ENCODE data around the gene S100A9. TPM values are rescaled to one million over a fixed set of nuclear protein-coding genes. Genes with fewer than 3 reads are reported as not detected.

S100A9 gene
- total and polyA plus RNA-seq, 4 donors = 35.0 to 603 (median 158) TPM

DNA sequence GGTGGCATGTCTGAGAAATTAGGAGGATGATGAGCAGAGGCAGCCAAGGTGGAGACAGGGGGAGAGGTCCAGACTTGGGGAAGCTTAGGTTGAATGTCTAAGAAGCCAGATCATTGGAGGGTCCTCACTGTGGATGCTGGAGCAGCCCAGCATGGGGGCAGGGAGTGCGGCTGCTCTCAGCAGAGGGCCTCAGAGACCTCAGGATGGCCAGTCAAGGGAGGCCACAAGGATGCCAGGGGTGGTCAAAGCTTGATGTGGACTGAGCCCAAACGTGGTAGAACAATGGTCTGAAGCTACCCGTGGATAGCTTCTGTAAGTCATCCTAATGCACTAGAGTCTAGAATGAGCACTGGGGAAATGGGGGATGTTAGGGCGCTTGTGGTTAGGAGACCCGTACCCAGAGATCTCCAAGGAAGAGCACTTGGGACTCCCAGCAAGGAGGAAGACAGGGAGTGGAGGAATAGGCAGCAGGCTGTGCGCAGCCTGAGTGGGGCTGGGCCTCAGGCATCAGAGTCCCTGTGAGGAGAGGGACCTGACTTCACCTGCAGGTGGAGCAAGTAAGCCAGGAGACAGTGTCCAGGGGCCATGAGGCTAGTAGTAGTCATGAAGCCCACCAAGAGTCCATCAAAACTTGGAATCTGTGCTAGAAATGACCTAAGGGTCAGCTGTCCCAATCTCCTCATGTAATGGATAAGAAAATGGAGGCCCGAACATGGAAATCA, 4.3 kb upstream of the S100A9 start:
- peaks cover 0 to 12% (median 2%) of the 10 kb centered on the region in 4 donors for H3K27me3 ChIP-seq (ENCODE audit: control insufficient read depth in 4 of 4, insufficient read depth in 4 of 4, low read length in 3 of 4)
- no peaks in the 10 kb centered on the region for H3K9me3 ChIP-seq (ENCODE audit: control insufficient read depth in 4 of 4, low read length in 3 of 4)
- peak; percentile 30 for DNase-seq (ENCODE audit: low spot score)
- H3K36me3 ChIP-seq (ENCODE audit: control insufficient read depth in 4 of 4, insufficient read depth in 3 of 4, low read depth in 1 of 4, low read length in 3 of 4) = no peaks in the 10 kb centered on the region
- H3K4me1 ChIP-seq (ENCODE audit: control insufficient read depth in 4 of 4, insufficient read depth in 4 of 4, low read length in 3 of 4) = peaks cover 0 to 11% (median 5%) of the 10 kb centered on the region in 4 donors
- TF ChIP-seq RAD21 (IDR thresholded peaks at IDR 0.05) (peak in 1 of 2 donors; percentile 22), ZBTB33 (IDR thresholded peaks at IDR 0.05) (no peak), RXRA (IDR thresholded peaks at IDR 0.05) (no peak), FOXA1 (IDR thresholded peaks at IDR 0.05) (no peak)
- TF ChIP-seq, protein P1, sequence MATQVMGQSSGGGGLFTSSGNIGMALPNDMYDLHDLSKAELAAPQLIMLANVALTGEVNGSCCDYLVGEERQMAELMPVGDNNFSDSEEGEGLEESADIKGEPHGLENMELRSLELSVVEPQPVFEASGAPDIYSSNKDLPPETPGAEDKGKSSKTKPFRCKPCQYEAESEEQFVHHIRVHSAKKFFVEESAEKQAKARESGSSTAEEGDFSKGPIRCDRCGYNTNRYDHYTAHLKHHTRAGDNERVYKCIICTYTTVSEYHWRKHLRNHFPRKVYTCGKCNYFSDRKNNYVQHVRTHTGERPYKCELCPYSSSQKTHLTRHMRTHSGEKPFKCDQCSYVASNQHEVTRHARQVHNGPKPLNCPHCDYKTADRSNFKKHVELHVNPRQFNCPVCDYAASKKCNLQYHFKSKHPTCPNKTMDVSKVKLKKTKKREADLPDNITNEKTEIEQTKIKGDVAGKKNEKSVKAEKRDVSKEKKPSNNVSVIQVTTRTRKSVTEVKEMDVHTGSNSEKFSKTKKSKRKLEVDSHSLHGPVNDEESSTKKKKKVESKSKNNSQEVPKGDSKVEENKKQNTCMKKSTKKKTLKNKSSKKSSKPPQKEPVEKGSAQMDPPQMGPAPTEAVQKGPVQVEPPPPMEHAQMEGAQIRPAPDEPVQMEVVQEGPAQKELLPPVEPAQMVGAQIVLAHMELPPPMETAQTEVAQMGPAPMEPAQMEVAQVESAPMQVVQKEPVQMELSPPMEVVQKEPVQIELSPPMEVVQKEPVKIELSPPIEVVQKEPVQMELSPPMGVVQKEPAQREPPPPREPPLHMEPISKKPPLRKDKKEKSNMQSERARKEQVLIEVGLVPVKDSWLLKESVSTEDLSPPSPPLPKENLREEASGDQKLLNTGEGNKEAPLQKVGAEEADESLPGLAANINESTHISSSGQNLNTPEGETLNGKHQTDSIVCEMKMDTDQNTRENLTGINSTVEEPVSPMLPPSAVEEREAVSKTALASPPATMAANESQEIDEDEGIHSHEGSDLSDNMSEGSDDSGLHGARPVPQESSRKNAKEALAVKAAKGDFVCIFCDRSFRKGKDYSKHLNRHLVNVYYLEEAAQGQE (IDR thresholded peaks at IDR 0.05) = no peak
- H3K4me3 ChIP-seq (ENCODE audit: low read depth in 1 of 3, low read length in 3 of 3) = no peak overlapping the region
- 77% methylated on average over 7 of the region's 7 CpGs for WGBS
- H3K9ac ChIP-seq (ENCODE audit: low read depth in 1 of 2, low read length in 2 of 2) = no peak overlapping the region
- H3K27ac ChIP-seq (ENCODE audit: low read depth in 1 of 2, low read length in 2 of 2) = no peak overlapping the region

DNA sequence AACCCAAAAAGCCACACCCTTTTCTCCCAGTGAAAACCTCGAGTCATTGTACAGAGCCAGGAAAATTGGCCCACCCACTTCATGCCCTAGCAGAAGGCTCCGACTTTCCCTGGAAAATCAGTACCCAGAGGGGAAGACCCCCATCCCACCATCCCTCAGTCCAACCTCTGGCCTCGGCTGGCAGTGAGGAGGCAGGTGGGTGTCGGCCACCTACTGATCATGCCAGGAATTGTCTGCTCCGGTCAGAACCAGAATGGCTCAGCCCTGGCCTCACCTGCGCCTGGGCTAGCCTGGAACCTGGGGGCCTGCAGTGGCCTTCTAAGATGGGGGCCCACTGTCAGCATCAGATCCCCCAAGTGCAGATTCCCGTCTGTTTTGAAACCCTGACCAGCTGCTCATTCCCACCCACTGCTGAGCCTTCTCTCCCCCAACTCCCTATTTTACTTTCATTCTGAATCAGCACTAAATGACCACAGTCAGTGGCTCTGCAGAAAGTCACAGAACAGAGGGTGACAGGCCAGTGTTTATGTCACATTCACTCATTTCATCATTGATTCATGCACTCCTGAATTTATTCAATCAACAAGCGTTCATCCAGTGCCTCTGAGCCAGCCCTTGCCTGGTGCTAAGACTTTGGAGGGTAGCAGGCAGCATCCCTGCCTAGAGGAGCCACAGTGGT, 3.0 kb upstream of the S100A9 start:
- TF ChIP-seq, protein P2, sequence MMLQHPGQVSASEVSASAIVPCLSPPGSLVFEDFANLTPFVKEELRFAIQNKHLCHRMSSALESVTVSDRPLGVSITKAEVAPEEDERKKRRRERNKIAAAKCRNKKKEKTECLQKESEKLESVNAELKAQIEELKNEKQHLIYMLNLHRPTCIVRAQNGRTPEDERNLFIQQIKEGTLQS (IDR thresholded peaks at IDR 0.05) = no peak
- TF ChIP-seq HNF4A (conservative IDR thresholded peaks at IDR 0.05) (no peak), TAF1 (conservative IDR thresholded peaks at IDR 0.05) (no peak), FOXA1 (IDR thresholded peaks at IDR 0.05) (no peak), EGR1 (IDR thresholded peaks at IDR 0.05; ENCODE audit: low read depth in 2 of 2) (no peak), ZBTB33 (IDR thresholded peaks at IDR 0.05) (no peak), SP1 (IDR thresholded peaks at IDR 0.05) (no peak), NR2F2 (IDR thresholded peaks at IDR 0.05) (no peak), GABPA (IDR thresholded peaks at IDR 0.05 in 1 of 2, conservative IDR thresholded peaks at IDR 0.05 in 1 of 2) (no peak), HNF4G (IDR thresholded peaks at IDR 0.05) (no peak), RAD21 (IDR thresholded peaks at IDR 0.05) (no peak), FOXA2 (IDR thresholded peaks at IDR 0.05) (no peak), JUND (IDR thresholded peaks at IDR 0.05) (no peak), YY1 (IDR thresholded peaks at IDR 0.05) (no peak), RXRA (IDR thresholded peaks at IDR 0.05) (no peak)
- TF ChIP-seq, protein P3, sequence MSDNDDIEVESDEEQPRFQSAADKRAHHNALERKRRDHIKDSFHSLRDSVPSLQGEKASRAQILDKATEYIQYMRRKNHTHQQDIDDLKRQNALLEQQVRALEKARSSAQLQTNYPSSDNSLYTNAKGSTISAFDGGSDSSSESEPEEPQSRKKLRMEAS (IDR thresholded peaks at IDR 0.05) = no peak
- TF ChIP-seq, protein P1 (IDR thresholded peaks at IDR 0.05) = no peak
- no peak overlapping the region for H3K27ac ChIP-seq (ENCODE audit: low read depth in 1 of 2, low read length in 2 of 2)
- no peaks in the 10 kb centered on the region for H3K36me3 ChIP-seq (ENCODE audit: control insufficient read depth in 4 of 4, insufficient read depth in 3 of 4, low read depth in 1 of 4, low read length in 3 of 4)
- 57% methylated on average over 8 of the region's 8 CpGs for WGBS
- H3K27me3 ChIP-seq (ENCODE audit: control insufficient read depth in 4 of 4, insufficient read depth in 4 of 4, low read length in 3 of 4) = peaks cover 0 to 7% (median under 1%) of the 10 kb centered on the region in 4 donors
- no peak overlapping the region for H3K9ac ChIP-seq (ENCODE audit: low read depth in 1 of 2, low read length in 2 of 2)
- peaks cover 0 to 11% (median 5%) of the 10 kb centered on the region in 4 donors for H3K4me1 ChIP-seq (ENCODE audit: control insufficient read depth in 4 of 4, insufficient read depth in 4 of 4, low read length in 3 of 4)
- H3K4me3 ChIP-seq (ENCODE audit: low read depth in 1 of 3, low read length in 3 of 3) = no peak overlapping the region
- H3K9me3 ChIP-seq (ENCODE audit: control insufficient read depth in 4 of 4, low read length in 3 of 4) = no peaks in the 10 kb centered on the region
- peak; percentile 17 for DNase-seq (ENCODE audit: low spot score)
